ENCODE results near the gene SORCS1. TPM values are rescaled to one million over a fixed set of nuclear protein-coding genes. Genes with fewer than 3 reads are reported as not detected.

The SORCS1 gene
- total and polyA plus RNA-seq, 8 donors, result 0.46 to 2.6 (median 1.6) TPM

DNA sequence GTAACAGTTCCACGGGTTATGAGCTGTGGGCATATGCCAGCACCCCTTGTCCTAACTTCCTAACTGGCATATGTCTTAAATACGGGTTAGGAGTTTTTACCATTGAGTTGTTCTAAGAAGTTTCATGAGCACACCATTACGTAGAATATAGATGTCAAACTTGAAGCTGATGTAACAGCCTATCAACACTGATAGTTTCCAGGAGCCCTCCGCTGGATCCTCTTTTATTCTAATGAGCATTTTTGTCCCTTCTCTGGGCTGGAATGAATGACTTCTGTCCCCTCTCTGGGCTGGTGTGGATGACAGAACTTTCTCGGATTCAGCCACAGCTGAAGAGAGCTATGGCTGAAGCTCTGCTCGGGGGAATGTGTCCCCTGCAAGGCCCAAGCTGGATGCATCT lies 256.3 kb downstream of the SORCS1 start:
- H3K27ac ChIP-seq, result no peak overlapping the region
- H3K4me3 ChIP-seq, result no peak overlapping the region
- H3K27me3 ChIP-seq, result peaks cover 0 to 4% (median 0%) of the 10 kb centered on the region in 4 donors
- DNase-seq (no peak), FAIRE-seq (no peak), ATAC-seq (no peak)
- 72 to 83% methylated on average over 6 of the region's 6 CpGs for WGBS, 2 donors
- H3K9me3 ChIP-seq, result no peaks in the 10 kb centered on the region
- no peaks in the 10 kb centered on the region for H3K36me3 ChIP-seq
- intact Hi-C loops (cut with DNase I), result no loop called here
- H3K4me1 ChIP-seq, result no peaks in the 10 kb centered on the region
- TF ChIP-seq, protein P1, sequence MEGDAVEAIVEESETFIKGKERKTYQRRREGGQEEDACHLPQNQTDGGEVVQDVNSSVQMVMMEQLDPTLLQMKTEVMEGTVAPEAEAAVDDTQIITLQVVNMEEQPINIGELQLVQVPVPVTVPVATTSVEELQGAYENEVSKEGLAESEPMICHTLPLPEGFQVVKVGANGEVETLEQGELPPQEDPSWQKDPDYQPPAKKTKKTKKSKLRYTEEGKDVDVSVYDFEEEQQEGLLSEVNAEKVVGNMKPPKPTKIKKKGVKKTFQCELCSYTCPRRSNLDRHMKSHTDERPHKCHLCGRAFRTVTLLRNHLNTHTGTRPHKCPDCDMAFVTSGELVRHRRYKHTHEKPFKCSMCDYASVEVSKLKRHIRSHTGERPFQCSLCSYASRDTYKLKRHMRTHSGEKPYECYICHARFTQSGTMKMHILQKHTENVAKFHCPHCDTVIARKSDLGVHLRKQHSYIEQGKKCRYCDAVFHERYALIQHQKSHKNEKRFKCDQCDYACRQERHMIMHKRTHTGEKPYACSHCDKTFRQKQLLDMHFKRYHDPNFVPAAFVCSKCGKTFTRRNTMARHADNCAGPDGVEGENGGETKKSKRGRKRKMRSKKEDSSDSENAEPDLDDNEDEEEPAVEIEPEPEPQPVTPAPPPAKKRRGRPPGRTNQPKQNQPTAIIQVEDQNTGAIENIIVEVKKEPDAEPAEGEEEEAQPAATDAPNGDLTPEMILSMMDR (IDR thresholded peaks at IDR 0.05), result no peak

DNA sequence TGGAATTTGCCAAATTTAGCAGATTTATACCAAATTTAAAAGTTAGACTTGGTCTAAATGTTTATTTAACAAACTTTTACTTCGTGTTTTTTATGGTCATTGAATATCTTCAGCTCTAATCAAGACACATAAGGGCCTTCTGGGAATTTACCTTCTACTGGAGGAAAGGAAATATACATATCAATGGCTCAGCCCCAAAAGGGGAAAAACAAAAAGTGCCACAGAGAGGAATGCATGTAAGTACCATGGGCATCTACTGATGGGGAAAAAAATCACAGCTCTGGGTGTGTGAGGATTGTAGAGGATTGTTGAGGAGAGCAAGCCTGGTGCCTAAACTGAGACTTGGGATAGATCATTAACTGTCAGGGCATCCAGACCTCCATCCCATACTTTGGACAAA lies 260.3 kb downstream of the SORCS1 start:
- intact Hi-C loops (cut with DNase I), result no loop called here
- TF ChIP-seq, protein P1 (IDR thresholded peaks at IDR 0.05), result no peak
- Histone ChIP-seq H3K9me3 (no peaks in the 10 kb centered on the region), H3K27me3 (no peaks in the 10 kb centered on the region), H3K4me3 (no peak overlapping the region), H3K27ac (no peak overlapping the region), H3K4me1 (no peaks in the 10 kb centered on the region), H3K36me3 (no peaks in the 10 kb centered on the region)
- ATAC-seq, result no peak
- WGBS, 2 donors, result 22 to 44% methylated on average over 1 of the region's 1 CpG
- FAIRE-seq, result no peak
- no peak for DNase-seq

DNA sequence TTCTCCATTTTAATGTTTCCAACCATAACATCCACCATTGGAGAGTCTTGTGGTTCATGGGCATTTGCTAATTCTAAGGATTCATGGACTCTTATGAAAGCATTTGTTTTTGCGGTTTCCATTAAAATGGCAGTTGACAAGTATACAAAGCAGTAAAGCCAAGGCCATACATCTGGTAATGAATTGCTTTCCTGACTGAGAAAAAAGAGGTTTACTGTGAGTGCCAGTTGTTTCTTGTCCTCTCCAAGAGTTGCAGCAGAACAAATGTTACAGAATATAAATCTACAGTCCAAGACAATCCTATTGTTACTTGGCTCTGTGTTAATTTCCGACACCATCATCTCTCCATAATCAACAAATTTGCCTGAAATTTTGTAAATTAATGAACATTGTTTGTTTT lies 261.3 kb downstream of the SORCS1 start:
- H3K27ac ChIP-seq, result no peak overlapping the region
- H3K4me1 ChIP-seq, result no peaks in the 10 kb centered on the region
- no peak for ATAC-seq
- no peak for DNase-seq
- FAIRE-seq, result no peak
- no peaks in the 10 kb centered on the region for H3K27me3 ChIP-seq
- H3K36me3 ChIP-seq, result no peaks in the 10 kb centered on the region
- WGBS, 2 donors, result 76 to 86% methylated on average over 2 of the region's 2 CpGs
- H3K9me3 ChIP-seq, result no peaks in the 10 kb centered on the region
- H3K4me3 ChIP-seq, result no peak overlapping the region
- intact Hi-C loops (cut with DNase I), result no loop called here
- TF ChIP-seq, protein P1 (IDR thresholded peaks at IDR 0.05), result no peak

DNA sequence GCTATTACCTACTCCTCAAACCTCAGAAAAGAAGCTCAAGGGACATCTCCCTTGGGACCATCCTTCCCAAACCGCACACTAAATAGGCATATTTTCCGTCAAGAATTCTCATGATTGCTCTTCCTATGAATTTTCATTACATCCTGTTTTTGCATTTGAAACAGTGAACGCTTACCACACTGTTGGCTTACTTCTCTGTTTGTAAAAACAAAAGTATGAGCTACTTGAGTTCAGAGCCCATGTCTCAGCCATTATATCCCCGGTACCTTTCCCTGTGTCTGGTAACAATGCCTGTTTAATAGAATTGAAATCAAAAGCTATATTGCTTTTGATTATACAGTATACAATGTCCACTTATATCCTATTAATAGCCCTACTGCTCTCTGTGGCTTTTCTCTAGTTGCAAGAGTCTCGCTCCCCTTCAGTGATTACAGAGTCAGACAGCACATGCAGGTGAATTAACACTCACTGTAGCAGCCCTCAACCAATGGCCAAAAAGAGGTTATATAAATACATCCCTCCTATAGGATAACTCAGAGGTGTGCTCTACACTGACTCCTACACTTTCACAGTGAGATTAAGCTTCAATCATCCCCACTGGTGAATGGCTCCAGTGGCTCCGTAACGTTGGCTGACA lies 264.4 kb downstream of the SORCS1 start:
- ATAC-seq (no peak), FAIRE-seq (no peak), DNase-seq (no peak)
- Histone ChIP-seq H3K4me3 (no peak overlapping the region), H3K4me1 (no peaks in the 10 kb centered on the region), H3K27ac (no peak overlapping the region), H3K27me3 (no peaks in the 10 kb centered on the region), H3K36me3 (no peaks in the 10 kb centered on the region), H3K9me3 (no peaks in the 10 kb centered on the region)
- 67 to 78% methylated on average over 7 of the region's 7 CpGs for WGBS, 2 donors
- intact Hi-C loops (cut with DNase I), result no loop called here
- TF ChIP-seq, protein P1 (IDR thresholded peaks at IDR 0.05), result no peak

DNA sequence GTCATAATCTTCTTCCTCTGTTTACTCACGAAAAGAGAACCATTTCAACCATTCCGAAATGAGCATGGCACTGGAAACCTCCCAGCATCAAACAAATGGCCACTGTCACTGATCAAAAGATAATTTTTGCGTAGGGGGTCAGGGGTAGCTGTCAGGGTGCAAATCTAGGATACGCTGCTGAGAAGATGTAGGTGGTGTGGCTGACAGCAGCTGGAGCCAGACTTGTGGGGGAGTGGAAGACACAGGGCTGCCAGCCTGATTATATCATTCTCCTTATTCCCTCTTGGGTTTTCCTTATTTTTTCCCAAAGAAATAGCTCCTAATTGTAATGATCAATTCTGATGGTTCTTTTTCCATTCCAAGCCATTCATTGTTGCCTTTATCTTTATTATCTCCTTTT lies 266.1 kb downstream of the SORCS1 start:
- TF ChIP-seq, protein P1 (IDR thresholded peaks at IDR 0.05), result no peak
- intact Hi-C loops (cut with DNase I), result no loop called here
- Histone ChIP-seq H3K4me3 (no peak overlapping the region), H3K9me3 (no peaks in the 10 kb centered on the region), H3K4me1 (peaks cover 0 to 11% (median 4%) of the 10 kb centered on the region in 3 donors), H3K27ac (no peak overlapping the region), H3K27me3 (no peaks in the 10 kb centered on the region), H3K36me3 (no peaks in the 10 kb centered on the region)
- ATAC-seq (no peak), DNase-seq (no peak), FAIRE-seq (no peak)
- WGBS, 2 donors, result 55 to 57% methylated on average over 4 of the region's 4 CpGs

Data from pancreas (tissue), 10 donors.